Urinary bladder (tissue), 4 donors: ENCODE measurements around the gene TMEM186. TPM values are rescaled to one million over a fixed set of nuclear protein-coding genes. Genes with fewer than 3 reads are reported as not detected.

Source experiments
- DNase-seq: peaks from one replicate; pipeline ENCODE4 v3.0.0-alpha.2; 2015; ENCODE audit errors: extremely low spot score
- H3K27ac ChIP-seq: one replicate; pipeline ENCODE4 v1.5.1; 2013; ENCODE audit warnings: low read depth, mild to moderate bottlenecking, moderate library complexity
- H3K36me3 ChIP-seq: one replicate; pipeline ENCODE4 v1.6.1; 2013; ENCODE audit warnings: mild to moderate bottlenecking, moderate library complexity; ENCODE audit not compliant: insufficient read depth
- H3K4me1 ChIP-seq: one replicate; pipeline ENCODE4 v1.6.1; 2013; ENCODE audit warnings: mild to moderate bottlenecking, moderate library complexity; ENCODE audit not compliant: insufficient read depth
- H3K4me3 ChIP-seq: one replicate; pipeline ENCODE4 v1.5.1; 2013; ENCODE audit warnings: low read depth, low read length
- whole genome bisulfite sequencing: extraction: QIAGEN DNeasy Blood & Tissue Kit; methylation state at CpG from one replicate; pipeline ENCODE4 v1.1.7; 2013; 5-methylcytosine and 5-hydroxymethylcytosine counted together
- polyA plus RNA-seq: library from polyadenylated mRNA; stranded (reverse); fragments of 200-250 nt; gene quantifications from one replicate; pipeline ENCODE4 v1.2.3, GENCODE V29; 2013
- total RNA-seq: library from RNA; depleted of rRNA; stranded (reverse); fragments of >200 nt; gene quantifications from one replicate; pipeline ENCODE4 v1.2.3, GENCODE V29; 2014
- donor health status: healthy with polysubstance abuse.
- donor health status: healthy.

The TMEM186 gene
- total and polyA plus RNA-seq, 2 donors = 4.7 to 10.6 TPM

GRCh38 chr16:8775359-8775758 lies 22.1 kb downstream of the TMEM186 start:
- H3K36me3 ChIP-seq = peaks cover 5% of the 10 kb centered on the region
- no peak for DNase-seq
- H3K4me3 ChIP-seq = no peak overlapping the region
- no peaks in the 10 kb centered on the region for H3K4me1 ChIP-seq
- H3K27ac ChIP-seq = no peak overlapping the region
- WGBS = 88% methylated on average over 1 of the region's 1 CpG

DNA sequence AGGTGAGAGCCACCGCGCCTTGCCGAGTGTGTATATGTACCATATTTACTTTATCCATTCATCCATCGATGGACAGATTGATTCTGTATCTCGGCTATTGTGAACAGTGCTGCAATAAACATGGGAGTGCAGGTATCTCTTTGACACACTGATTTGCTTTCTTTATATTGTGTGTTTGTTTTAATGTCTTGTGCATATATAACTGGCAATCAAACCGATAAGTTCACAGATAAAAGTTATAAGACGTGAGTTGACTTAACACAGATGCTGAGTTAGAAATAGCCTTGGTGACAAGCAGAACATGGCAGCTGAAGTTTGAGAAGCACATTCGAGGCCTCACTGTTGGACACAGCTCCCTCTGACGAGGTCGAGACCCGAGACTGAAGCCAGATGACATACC lies 23.2 kb downstream of the TMEM186 start:
- no peaks in the 10 kb centered on the region for H3K4me1 ChIP-seq
- 88% methylated on average over 11 of the region's 11 CpGs for WGBS
- H3K27ac ChIP-seq = no peak overlapping the region
- no peak overlapping the region for H3K4me3 ChIP-seq
- peaks cover 5% of the 10 kb centered on the region for H3K36me3 ChIP-seq
- no peak for DNase-seq

- 77% methylated on average over 3 of the region's 3 CpGs for WGBS
- no peak for DNase-seq
- Histone ChIP-seq H3K4me3 (no peak overlapping the region), H3K4me1 (no peaks in the 10 kb centered on the region), H3K27ac (no peak overlapping the region), H3K36me3 (peaks cover 5% of the 10 kb centered on the region)
These were observed 23.9 kb downstream of the TMEM186 start for GRCh38 chr16:8773537-8773936.

GRCh38 chr16:8768692-8769091 lies 28.7 kb downstream of the TMEM186 start:
- 72% methylated on average over 12 of the region's 12 CpGs for WGBS
- Histone ChIP-seq H3K36me3 (no peaks in the 10 kb centered on the region), H3K4me1 (no peaks in the 10 kb centered on the region), H3K4me3 (no peak overlapping the region), H3K27ac (no peak overlapping the region)
- DNase-seq = no peak

- H3K4me3 ChIP-seq = no peak overlapping the region
- H3K27ac ChIP-seq = no peak overlapping the region
- WGBS = 96% methylated on average over 12 of the region's 12 CpGs
- DNase-seq = no peak
- H3K36me3 ChIP-seq = no peaks in the 10 kb centered on the region
- no peaks in the 10 kb centered on the region for H3K4me1 ChIP-seq
These were observed 29.2 kb downstream of the TMEM186 start for GRCh38 chr16:8768283-8768682.

DNA sequence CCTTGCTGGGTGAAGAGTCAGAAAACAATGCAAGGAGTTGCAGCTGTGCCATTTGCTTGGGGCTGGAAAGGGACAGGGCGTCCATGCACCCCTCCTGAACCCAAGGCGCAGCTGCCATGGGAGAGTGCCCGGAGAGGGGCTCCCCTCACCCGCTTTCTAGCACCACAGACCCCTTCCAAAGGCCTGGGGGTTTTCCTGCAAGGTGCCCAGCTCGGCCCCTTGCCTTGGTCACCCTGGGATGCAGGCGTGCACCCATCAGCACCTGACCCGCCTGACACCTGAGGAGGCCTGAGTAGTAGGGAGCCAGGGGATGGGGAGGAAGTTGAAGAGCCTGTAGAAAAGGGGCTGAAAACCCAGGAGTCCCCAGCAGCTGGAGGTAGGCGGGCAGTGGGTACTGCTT lies 30.3 kb downstream of the TMEM186 start:
- Histone ChIP-seq H3K4me3 (no peak overlapping the region), H3K27ac (no peak overlapping the region), H3K36me3 (no peaks in the 10 kb centered on the region), H3K4me1 (no peaks in the 10 kb centered on the region)
- 97% methylated on average over 8 of the region's 8 CpGs for WGBS
- DNase-seq = no peak

- no peak for DNase-seq
- WGBS = 88% methylated on average over 18 of the region's 18 CpGs
- H3K36me3 ChIP-seq = no peaks in the 10 kb centered on the region
- no peaks in the 10 kb centered on the region for H3K4me1 ChIP-seq
- H3K4me3 ChIP-seq = no peak overlapping the region
- no peak overlapping the region for H3K27ac ChIP-seq
These were observed 32.8 kb downstream of the TMEM186 start for GRCh38 chr16:8764525-8765250.

- H3K4me3 ChIP-seq = no peak overlapping the region
- no peak for DNase-seq
- H3K4me1 ChIP-seq = no peaks in the 10 kb centered on the region
- H3K36me3 ChIP-seq = no peaks in the 10 kb centered on the region
- WGBS = 63% methylated on average over 10 of the region's 10 CpGs
- no peak overlapping the region for H3K27ac ChIP-seq
These were observed 33.5 kb downstream of the TMEM186 start for GRCh38 chr16:8763899-8764298.

DNA sequence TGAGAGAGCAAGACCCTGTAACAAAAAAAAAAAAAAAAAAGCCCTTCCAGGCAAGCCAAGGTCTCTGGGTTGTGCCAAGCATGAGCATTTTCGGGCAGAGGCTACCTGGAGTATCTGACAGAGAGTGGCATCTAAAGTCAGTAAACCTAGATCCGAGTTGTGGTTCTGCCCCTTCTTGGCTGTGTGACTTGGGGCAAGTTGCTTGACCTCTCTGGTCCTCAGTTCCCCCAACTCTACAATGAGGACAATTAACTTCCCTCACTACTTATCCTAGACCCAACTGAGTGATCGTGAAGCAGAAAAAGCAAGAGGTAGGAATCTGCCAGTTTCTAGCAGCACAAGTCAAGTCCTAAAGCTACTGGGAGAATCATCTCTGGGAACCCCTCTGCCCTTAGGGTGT lies 34.4 kb downstream of the TMEM186 start:
- 93% methylated on average over 3 of the region's 3 CpGs for WGBS
- no peak overlapping the region for H3K4me3 ChIP-seq
- no peaks in the 10 kb centered on the region for H3K4me1 ChIP-seq
- no peak for DNase-seq
- H3K36me3 ChIP-seq = no peaks in the 10 kb centered on the region
- no peak overlapping the region for H3K27ac ChIP-seq

DNA sequence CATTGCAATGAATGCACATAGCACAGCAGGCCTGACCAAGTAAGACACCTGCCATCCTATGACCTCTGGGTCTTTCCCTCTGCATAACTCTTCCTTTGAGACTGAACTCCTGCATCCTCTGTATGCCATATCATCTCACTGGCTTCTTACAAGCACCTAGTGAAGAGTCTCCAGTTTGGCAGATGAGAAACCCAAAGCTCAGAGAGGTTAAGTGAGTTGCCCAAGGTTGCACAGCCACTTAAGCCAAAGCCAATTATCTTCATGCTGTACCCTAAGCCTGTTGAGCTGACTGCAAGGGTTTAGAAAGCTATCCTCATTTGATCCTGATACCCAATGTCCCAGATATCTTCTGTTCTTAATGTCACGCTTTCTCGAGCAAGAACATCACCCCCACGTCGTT lies 35.2 kb downstream of the TMEM186 start:
- Histone ChIP-seq H3K4me3 (no peak overlapping the region), H3K4me1 (no peaks in the 10 kb centered on the region), H3K27ac (no peak overlapping the region), H3K36me3 (no peaks in the 10 kb centered on the region)
- DNase-seq = no peak
- WGBS = 92% methylated on average over 4 of the region's 4 CpGs

GRCh38 chr16:8761078-8761477 lies 36.4 kb downstream of the TMEM186 start:
- WGBS = 83% methylated on average over 6 of the region's 6 CpGs
- no peak for DNase-seq
- Histone ChIP-seq H3K27ac (no peak overlapping the region), H3K4me1 (no peaks in the 10 kb centered on the region), H3K36me3 (no peaks in the 10 kb centered on the region), H3K4me3 (no peak overlapping the region)

GRCh38 chr16:8760021-8760420 lies 37.4 kb downstream of the TMEM186 start:
- DNase-seq = no peak
- Histone ChIP-seq H3K27ac (no peak overlapping the region), H3K36me3 (no peaks in the 10 kb centered on the region), H3K4me3 (no peak overlapping the region), H3K4me1 (no peaks in the 10 kb centered on the region)
- WGBS = 87% methylated on average over 10 of the region's 10 CpGs

DNA sequence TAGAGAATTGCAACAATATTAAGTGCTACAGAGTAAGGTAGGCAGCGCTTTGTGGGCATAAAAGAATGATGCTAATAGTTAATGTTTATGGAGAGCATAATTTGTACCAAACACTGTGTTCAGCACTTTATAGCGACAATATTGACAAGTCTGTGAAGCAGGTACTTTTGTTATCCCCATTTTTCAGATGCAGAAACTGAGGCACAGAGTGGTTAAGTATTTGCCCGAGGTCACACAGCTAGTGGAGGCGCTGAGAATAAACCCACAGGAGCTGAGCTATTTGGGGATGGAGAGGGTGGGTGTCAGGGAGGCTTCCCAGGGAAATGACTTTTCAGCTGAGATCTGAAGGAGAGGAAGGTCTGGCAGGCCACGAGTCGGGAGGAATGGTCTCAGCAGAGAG lies 39.4 kb downstream of the TMEM186 start:
- H3K4me3 ChIP-seq = no peak overlapping the region
- H3K4me1 ChIP-seq = no peaks in the 10 kb centered on the region
- no peak for DNase-seq
- no peak overlapping the region for H3K27ac ChIP-seq
- H3K36me3 ChIP-seq = no peaks in the 10 kb centered on the region
- WGBS = 92% methylated on average over 6 of the region's 6 CpGs

GRCh38 chr16:8756755-8757154 lies 40.7 kb downstream of the TMEM186 start:
- 93% methylated on average over 5 of the region's 5 CpGs for WGBS
- no peaks in the 10 kb centered on the region for H3K4me1 ChIP-seq
- no peak overlapping the region for H3K4me3 ChIP-seq
- H3K27ac ChIP-seq = no peak overlapping the region
- no peak for DNase-seq
- H3K36me3 ChIP-seq = no peaks in the 10 kb centered on the region
